GM10266 (cell line): ENCODE data around the gene TRIM37.

Experiments
- DNase-seq: peaks from one replicate; pipeline ENCODE4 v3.0.0; 2012; ENCODE audit errors: extremely low spot score
- TF ChIP-seq, protein P1 (sequence below): IDR thresholded peaks from 2 replicates; pipeline ENCODE4 v1.5.1; 2012; ENCODE audit warnings: mild to moderate bottlenecking, low read depth; ENCODE audit not compliant: control insufficient read depth, insufficient read depth; ENCODE audit errors: missing control alignments

The TRIM37 gene

DNA sequence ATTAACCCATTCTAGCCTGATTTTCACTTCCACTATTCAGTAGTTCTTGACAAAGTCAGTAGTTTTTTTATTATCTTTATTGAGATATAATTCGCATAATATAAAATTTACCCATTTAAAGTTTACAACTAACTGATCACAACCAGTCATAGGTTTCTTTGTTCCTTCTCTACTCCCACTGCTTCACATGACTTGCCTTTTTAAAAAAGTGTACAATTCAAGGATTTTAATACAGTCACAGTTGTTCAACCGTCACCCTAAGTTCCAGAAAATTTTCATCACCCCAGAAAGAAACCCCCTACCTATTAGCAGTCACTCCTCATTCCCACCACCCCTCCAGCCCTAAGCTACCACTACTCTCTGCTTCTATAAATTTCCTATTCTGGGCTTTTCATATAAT, 162.5 kb downstream of the TRIM37 start:
- no peak for DNase-seq

DNA sequence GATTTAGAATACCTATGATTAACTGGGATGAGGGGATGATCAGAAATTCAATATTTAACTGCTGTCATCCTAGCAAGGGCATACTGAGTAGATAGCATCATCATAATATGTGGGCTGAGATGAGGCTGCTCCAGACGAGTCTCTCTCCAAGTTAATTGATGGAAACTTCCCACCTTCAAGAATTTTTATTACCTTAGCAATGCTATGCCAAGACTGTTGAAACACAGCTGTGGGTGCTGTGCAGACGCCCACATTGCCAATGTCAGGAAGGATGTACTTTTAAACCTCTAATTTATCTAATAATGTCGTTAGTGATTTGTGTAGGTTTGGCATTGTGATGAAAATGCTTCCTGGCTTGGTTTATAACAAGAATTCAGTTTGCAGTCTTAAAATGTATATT, 170.4 kb downstream of the TRIM37 start:
- TF ChIP-seq, protein P1, sequence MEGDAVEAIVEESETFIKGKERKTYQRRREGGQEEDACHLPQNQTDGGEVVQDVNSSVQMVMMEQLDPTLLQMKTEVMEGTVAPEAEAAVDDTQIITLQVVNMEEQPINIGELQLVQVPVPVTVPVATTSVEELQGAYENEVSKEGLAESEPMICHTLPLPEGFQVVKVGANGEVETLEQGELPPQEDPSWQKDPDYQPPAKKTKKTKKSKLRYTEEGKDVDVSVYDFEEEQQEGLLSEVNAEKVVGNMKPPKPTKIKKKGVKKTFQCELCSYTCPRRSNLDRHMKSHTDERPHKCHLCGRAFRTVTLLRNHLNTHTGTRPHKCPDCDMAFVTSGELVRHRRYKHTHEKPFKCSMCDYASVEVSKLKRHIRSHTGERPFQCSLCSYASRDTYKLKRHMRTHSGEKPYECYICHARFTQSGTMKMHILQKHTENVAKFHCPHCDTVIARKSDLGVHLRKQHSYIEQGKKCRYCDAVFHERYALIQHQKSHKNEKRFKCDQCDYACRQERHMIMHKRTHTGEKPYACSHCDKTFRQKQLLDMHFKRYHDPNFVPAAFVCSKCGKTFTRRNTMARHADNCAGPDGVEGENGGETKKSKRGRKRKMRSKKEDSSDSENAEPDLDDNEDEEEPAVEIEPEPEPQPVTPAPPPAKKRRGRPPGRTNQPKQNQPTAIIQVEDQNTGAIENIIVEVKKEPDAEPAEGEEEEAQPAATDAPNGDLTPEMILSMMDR = no peak
- no peak for DNase-seq

More for the DNA sequence above, 162.5 kb downstream of the TRIM37 start:
- TF ChIP-seq, protein P1 = no peak

DNA sequence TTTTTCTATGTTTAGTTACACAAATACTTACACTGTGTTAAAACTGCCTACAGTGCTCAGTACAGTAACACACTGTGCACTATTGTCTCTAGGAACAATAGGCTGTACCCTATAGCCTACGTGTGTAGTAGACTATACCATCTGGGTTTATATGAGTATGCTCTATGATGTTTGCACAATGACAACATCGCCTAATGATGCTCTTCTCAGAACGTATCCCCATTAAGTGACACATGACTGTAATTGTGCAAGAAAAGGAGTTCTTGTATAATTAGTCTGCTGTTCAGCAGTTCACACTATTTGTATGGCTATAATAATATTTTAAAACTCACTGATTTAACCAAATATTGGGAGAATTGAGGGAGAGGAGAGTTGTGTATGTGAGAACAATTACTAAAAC, 173.7 kb downstream of the TRIM37 start:
- no peak for DNase-seq
- TF ChIP-seq, protein P1 = no peak
